Measurements from ENCODE around the gene SPON1. TPM values are rescaled to one million over a fixed set of nuclear protein-coding genes. Genes with fewer than 3 reads are reported as not detected.

Gene SPON1
- total and polyA plus RNA-seq, 9 donors = 11.9 to 112 (median 56.4) TPM

- Histone ChIP-seq H3K36me3 (no peaks in the 10 kb centered on the region), H3K4me3 (no peak overlapping the region), H3K27me3 (no peaks in the 10 kb centered on the region), H3K4me1 (ENCODE audit: insufficient read depth) (no peaks in the 10 kb centered on the region), H3K27ac (no peak overlapping the region), H3K9me3 (no peaks in the 10 kb centered on the region)
- TF ChIP-seq POLR2A (IDR thresholded peaks at IDR 0.05) = no peak
- TF ChIP-seq CTCF (IDR thresholded peaks at IDR 0.05) = no peak
- TF ChIP-seq EP300 (IDR thresholded peaks at IDR 0.05) = no peak
- intact Hi-C loops (cut with DNase I) = no loop called here
- WGBS, 3 donors = 74 to 90% (median 78%) methylated on average over 6 of the region's 6 CpGs
- DNase-seq = no peak
Measured at GRCh38 chr11:14232652-14233051, 270.1 kb downstream of the SPON1 start.

GRCh38 chr11:14234446-14234845 lies 271.9 kb downstream of the SPON1 start:
- Histone ChIP-seq H3K9me3 (no peaks in the 10 kb centered on the region), H3K27ac (no peak overlapping the region), H3K36me3 (no peaks in the 10 kb centered on the region), H3K4me1 (ENCODE audit: insufficient read depth) (no peaks in the 10 kb centered on the region), H3K27me3 (no peaks in the 10 kb centered on the region), H3K4me3 (no peak overlapping the region)
- no peak for DNase-seq
- 83 to 90% (median 84%) methylated on average over 6 of the region's 6 CpGs for WGBS, 3 donors
- intact Hi-C loops (cut with DNase I) = no loop called here
- no peak for TF ChIP-seq POLR2A (IDR thresholded peaks at IDR 0.05)
- TF ChIP-seq CTCF (IDR thresholded peaks at IDR 0.05) = no peak
- no peak for TF ChIP-seq EP300 (IDR thresholded peaks at IDR 0.05)

- DNase-seq = no peak
- Histone ChIP-seq H3K27me3 (no peaks in the 10 kb centered on the region), H3K9me3 (no peaks in the 10 kb centered on the region), H3K27ac (no peak overlapping the region), H3K4me1 (ENCODE audit: insufficient read depth) (no peaks in the 10 kb centered on the region), H3K4me3 (no peak overlapping the region), H3K36me3 (no peaks in the 10 kb centered on the region)
- TF ChIP-seq EP300 (IDR thresholded peaks at IDR 0.05) (no peak), CTCF (IDR thresholded peaks at IDR 0.05) (no peak), POLR2A (IDR thresholded peaks at IDR 0.05) (no peak)
- intact Hi-C loops (cut with DNase I) = no loop called here
- WGBS, 3 donors = 91 to 98% (median 97%) methylated on average over 1 of the region's 1 CpG
Measured at GRCh38 chr11:14235701-14236100, 273.2 kb downstream of the SPON1 start.

GRCh38 chr11:14237444-14237961 lies 275.0 kb downstream of the SPON1 start:
- no peak for TF ChIP-seq POLR2A (IDR thresholded peaks at IDR 0.05)
- no peak for TF ChIP-seq EP300 (IDR thresholded peaks at IDR 0.05)
- no peak for TF ChIP-seq CTCF (IDR thresholded peaks at IDR 0.05)
- H3K27ac ChIP-seq = no peak overlapping the region
- WGBS, 3 donors = 69 to 70% (median 69%) methylated on average over 9 of the region's 9 CpGs
- H3K36me3 ChIP-seq = no peaks in the 10 kb centered on the region
- no peaks in the 10 kb centered on the region for H3K4me1 ChIP-seq (ENCODE audit: insufficient read depth)
- DNase-seq = no peak
- H3K9me3 ChIP-seq = no peaks in the 10 kb centered on the region
- no peaks in the 10 kb centered on the region for H3K27me3 ChIP-seq
- intact Hi-C loops (cut with DNase I) = no loop called here
- no peak overlapping the region for H3K4me3 ChIP-seq

Data from ovary (tissue), 9 donors.